ENCODE measurements around the gene CRYZ. TPM values are rescaled to one million over a fixed set of nuclear protein-coding genes. Genes with fewer than 3 reads are reported as not detected.

The CRYZ gene
- total RNA-seq, 6 donors from 2014 or later, result 11.5 to 43.2 (median 34.6) TPM

DNA sequence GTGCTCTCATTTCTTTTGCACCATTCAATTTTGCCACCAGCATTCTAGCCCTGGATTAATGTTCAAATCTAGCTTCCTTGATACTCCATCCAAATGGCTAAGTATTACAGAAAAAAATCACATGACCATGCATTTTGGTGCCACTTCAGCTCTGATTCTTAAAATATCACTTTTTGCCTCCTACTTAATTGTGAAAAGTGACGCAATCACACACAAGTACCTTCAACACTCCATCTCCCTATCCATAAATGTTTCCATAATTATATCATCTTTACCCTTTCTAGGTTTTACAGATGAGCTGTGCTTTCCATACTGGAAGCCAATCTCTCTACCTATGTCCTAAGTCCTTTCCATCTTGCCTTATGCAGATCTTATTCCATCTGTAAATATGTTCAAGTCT, 16.0 kb downstream of the CRYZ start:
- H3K9me3 ChIP-seq, result no peaks in the 10 kb centered on the region
- WGBS, 2 donors, result 80 to 94% methylated on average over 1 of the region's 1 CpG
- no peaks in the 10 kb centered on the region for H3K27me3 ChIP-seq
- TF ChIP-seq POLR2AphosphoS5 (IDR thresholded peaks at IDR 0.05) (no peak), EP300 (IDR thresholded peaks at IDR 0.05) (no peak), POLR2A (IDR thresholded peaks at IDR 0.05) (no peak)
- TF ChIP-seq, protein P1, sequence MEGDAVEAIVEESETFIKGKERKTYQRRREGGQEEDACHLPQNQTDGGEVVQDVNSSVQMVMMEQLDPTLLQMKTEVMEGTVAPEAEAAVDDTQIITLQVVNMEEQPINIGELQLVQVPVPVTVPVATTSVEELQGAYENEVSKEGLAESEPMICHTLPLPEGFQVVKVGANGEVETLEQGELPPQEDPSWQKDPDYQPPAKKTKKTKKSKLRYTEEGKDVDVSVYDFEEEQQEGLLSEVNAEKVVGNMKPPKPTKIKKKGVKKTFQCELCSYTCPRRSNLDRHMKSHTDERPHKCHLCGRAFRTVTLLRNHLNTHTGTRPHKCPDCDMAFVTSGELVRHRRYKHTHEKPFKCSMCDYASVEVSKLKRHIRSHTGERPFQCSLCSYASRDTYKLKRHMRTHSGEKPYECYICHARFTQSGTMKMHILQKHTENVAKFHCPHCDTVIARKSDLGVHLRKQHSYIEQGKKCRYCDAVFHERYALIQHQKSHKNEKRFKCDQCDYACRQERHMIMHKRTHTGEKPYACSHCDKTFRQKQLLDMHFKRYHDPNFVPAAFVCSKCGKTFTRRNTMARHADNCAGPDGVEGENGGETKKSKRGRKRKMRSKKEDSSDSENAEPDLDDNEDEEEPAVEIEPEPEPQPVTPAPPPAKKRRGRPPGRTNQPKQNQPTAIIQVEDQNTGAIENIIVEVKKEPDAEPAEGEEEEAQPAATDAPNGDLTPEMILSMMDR (IDR thresholded peaks at IDR 0.05), result no peak
- no peaks in the 10 kb centered on the region for H3K4me1 ChIP-seq
- no peak overlapping the region for H3K27ac ChIP-seq
- no peak for ATAC-seq (ENCODE audit: low FRiP score in 2 of 2)
- no peak overlapping the region for H3K4me3 ChIP-seq
- peaks cover 9 to 93% (median 35%) of the 10 kb centered on the region in 4 donors for H3K36me3 ChIP-seq
- DNase-seq, result no peak

DNA sequence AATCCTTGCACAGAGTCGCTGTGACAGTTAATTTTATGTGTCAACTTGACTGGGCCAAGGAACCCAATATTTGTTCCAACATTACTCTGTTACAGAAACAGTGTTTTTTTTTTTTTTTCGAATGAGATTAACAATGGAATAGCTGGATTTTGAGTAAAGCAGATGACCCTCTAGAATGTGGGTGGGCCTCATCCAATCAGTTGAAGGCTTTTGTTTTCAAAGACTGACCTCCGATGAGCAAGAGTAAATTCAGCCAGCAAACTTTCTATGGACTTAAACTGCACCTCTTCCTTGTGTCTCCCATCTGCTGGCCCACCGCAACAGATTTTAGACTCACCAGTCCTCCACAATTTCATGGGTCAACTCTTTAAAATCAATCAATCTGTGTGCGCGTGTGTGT, 17.0 kb downstream of the CRYZ start:
- H3K36me3 ChIP-seq, result peaks cover 5 to 93% (median 35%) of the 10 kb centered on the region in 4 donors
- 82 to 88% methylated on average over 6 of the region's 6 CpGs for WGBS, 2 donors
- no peak for TF ChIP-seq POLR2AphosphoS5 (IDR thresholded peaks at IDR 0.05)
- TF ChIP-seq, protein P1 (IDR thresholded peaks at IDR 0.05), result no peak
- TF ChIP-seq EP300 (IDR thresholded peaks at IDR 0.05), result no peak
- no peak for TF ChIP-seq POLR2A (IDR thresholded peaks at IDR 0.05)
- H3K27me3 ChIP-seq, result no peaks in the 10 kb centered on the region
- ATAC-seq (ENCODE audit: low FRiP score in 2 of 2), result no peak
- no peaks in the 10 kb centered on the region for H3K9me3 ChIP-seq
- no peaks in the 10 kb centered on the region for H3K4me1 ChIP-seq
- no peak for DNase-seq
- no peak overlapping the region for H3K27ac ChIP-seq
- H3K4me3 ChIP-seq, result no peak overlapping the region

DNA sequence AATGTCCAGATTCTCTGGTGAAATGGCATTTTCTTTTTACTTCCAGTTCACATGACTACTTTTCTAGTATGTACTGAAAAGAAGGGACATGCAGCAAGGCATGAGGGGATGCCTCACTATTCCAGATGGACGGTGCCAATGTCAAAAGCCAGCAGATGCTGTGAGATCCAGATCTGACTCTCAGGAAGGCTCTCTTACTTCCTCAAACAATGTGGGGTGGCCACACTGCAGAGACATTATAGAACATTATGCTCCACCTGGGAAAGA, 17.7 kb downstream of the CRYZ start:
- DNase-seq, result no peak
- no peaks in the 10 kb centered on the region for H3K9me3 ChIP-seq
- no peak for TF ChIP-seq POLR2AphosphoS5 (IDR thresholded peaks at IDR 0.05)
- TF ChIP-seq EP300 (IDR thresholded peaks at IDR 0.05), result no peak
- TF ChIP-seq, protein P1 (IDR thresholded peaks at IDR 0.05), result no peak
- TF ChIP-seq POLR2A (IDR thresholded peaks at IDR 0.05), result no peak
- no peak overlapping the region for H3K4me3 ChIP-seq
- H3K4me1 ChIP-seq, result no peaks in the 10 kb centered on the region
- peaks cover 5 to 92% (median 30%) of the 10 kb centered on the region in 4 donors for H3K36me3 ChIP-seq
- 88 to 89% methylated on average over 1 of the region's 1 CpG for WGBS, 2 donors
- no peak for ATAC-seq (ENCODE audit: low FRiP score in 2 of 2)
- no peaks in the 10 kb centered on the region for H3K27me3 ChIP-seq
- no peak overlapping the region for H3K27ac ChIP-seq

DNA sequence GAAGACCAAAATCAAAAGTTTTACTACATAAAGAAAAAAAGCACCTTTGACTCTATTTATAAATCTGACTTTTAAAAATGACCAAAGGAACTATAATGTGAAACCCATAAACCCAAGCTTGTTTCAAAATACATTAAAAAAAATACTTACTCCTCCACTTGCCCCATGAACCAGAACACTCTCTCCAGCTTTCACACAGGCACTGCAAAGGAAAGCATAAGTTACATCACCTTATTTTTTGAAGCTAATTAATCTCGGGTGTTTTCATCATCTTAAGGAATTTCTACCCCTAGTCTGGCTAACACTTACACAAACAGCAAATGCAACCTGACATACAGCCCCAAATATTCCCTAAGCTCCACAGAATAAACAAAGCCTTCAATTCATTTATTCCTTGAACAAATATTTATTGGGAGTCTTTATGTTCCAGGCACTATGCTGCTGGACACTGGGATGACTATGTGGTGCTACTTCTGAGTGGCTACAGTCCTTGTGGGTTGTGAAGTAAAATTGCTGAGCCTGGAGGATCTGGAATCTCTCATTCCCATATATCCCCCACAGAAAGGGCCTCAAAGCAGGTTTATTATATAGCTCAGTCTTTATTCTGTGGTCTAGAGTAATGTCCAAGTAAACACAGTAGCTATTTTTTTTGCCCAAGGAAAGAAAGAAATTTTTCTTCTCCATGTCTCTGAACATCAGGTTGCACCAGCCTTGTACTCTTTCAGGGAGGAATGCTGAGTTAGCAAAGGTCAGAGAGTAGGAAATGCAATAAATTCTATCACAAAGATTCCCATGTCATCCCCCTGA, 18.2 kb downstream of the CRYZ start:
- TF ChIP-seq POLR2A (IDR thresholded peaks at IDR 0.05) (no peak), EP300 (IDR thresholded peaks at IDR 0.05) (no peak), POLR2AphosphoS5 (IDR thresholded peaks at IDR 0.05) (no peak)
- TF ChIP-seq, protein P1 (IDR thresholded peaks at IDR 0.05), result no peak
- H3K27me3 ChIP-seq, result no peaks in the 10 kb centered on the region
- no peak overlapping the region for H3K27ac ChIP-seq
- DNase-seq (no peak), ATAC-seq (ENCODE audit: low FRiP score in 2 of 2) (no peak)
- no peaks in the 10 kb centered on the region for H3K4me1 ChIP-seq
- H3K36me3 ChIP-seq, result peaks cover 5 to 92% (median 34%) of the 10 kb centered on the region in 4 donors
- no peak overlapping the region for H3K4me3 ChIP-seq
- 68 to 79% methylated on average over 1 of the region's 1 CpG for WGBS, 2 donors
- no peaks in the 10 kb centered on the region for H3K9me3 ChIP-seq

DNA sequence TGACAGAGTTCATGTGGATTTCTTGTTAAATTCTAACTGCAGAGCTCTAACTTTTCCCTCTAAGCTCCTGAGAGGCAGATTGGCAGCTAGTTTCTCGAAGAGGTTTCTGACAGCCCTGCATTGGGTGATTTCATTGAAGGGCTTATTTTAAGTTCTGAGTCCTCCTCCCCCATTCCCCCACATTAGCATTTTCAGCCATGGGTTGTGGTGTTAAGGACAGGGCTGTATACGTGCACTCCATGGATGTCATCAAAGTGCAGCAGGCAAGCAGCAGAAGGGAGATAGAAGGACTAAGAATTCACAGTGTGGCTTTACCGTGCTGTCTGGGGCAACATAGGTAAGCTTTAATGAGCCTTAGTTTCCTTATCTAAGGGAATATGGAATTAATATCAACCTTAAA, 19.0 kb downstream of the CRYZ start:
- no peaks in the 10 kb centered on the region for H3K4me1 ChIP-seq
- H3K9me3 ChIP-seq, result no peaks in the 10 kb centered on the region
- no peak overlapping the region for H3K27ac ChIP-seq
- ATAC-seq (ENCODE audit: low FRiP score in 2 of 2) (no peak), DNase-seq (no peak)
- H3K36me3 ChIP-seq, result peaks cover 5 to 92% (median 34%) of the 10 kb centered on the region in 4 donors
- 87 to 91% methylated on average over 3 of the region's 3 CpGs for WGBS, 2 donors
- H3K27me3 ChIP-seq, result no peaks in the 10 kb centered on the region
- TF ChIP-seq POLR2A (IDR thresholded peaks at IDR 0.05) (no peak), POLR2AphosphoS5 (IDR thresholded peaks at IDR 0.05) (no peak), EP300 (IDR thresholded peaks at IDR 0.05) (no peak)
- TF ChIP-seq, protein P1 (IDR thresholded peaks at IDR 0.05), result no peak
- no peak overlapping the region for H3K4me3 ChIP-seq

All from upper lobe of left lung (tissue), 6 donors.